Measurements from ENCODE around the gene PCGF2. TPM values are rescaled to one million over a fixed set of nuclear protein-coding genes. Genes with fewer than 3 reads are reported as not detected.
A peak's percentile ranks its signal among the peaks of the same experiment; 100 is the strongest.

The PCGF2 gene
- total RNA-seq, 1 donor from 2014 or later, result 74.6 TPM

- H3K27ac Mint-ChIP-seq, result peak overlapping the region; percentile 81
- peak overlapping the region; percentile 72 for H3K4me3 Mint-ChIP-seq
- no peak for DNase-seq (ENCODE audit: extremely low spot score, unreplicated experiment)
- peaks cover 50% of the 10 kb centered on the region for H3K4me1 Mint-ChIP-seq (ENCODE audit: unreplicated experiment)
- H3K36me3 Mint-ChIP-seq, result peaks cover 4% of the 10 kb centered on the region
- H3K27me3 Mint-ChIP-seq, result no peaks in the 10 kb centered on the region
- TF ChIP-seq CTCF (conservative IDR thresholded peaks at IDR 0.05), result no peak
- H3K9me3 Mint-ChIP-seq, result no peaks in the 10 kb centered on the region
Observed at GRCh38 chr17:38742411-38743308, 5.5 kb downstream of the PCGF2 start.

- H3K36me3 Mint-ChIP-seq, result peaks cover 4% of the 10 kb centered on the region
- peak overlapping the region; percentile 72 for H3K4me3 Mint-ChIP-seq
- no peak for TF ChIP-seq CTCF (conservative IDR thresholded peaks at IDR 0.05)
- DNase-seq (ENCODE audit: extremely low spot score, unreplicated experiment), result no peak
- peaks cover 50% of the 10 kb centered on the region for H3K4me1 Mint-ChIP-seq (ENCODE audit: unreplicated experiment)
- H3K27me3 Mint-ChIP-seq, result no peaks in the 10 kb centered on the region
- peak overlapping the region; percentile 81 for H3K27ac Mint-ChIP-seq
- no peaks in the 10 kb centered on the region for H3K9me3 Mint-ChIP-seq
Observed at GRCh38 chr17:38741921-38742410, 6.2 kb downstream of the PCGF2 start.

GRCh38 chr17:38741461-38741860 lies 6.7 kb downstream of the PCGF2 start:
- Mint-ChIP-seq H3K27ac (no peak overlapping the region), H3K9me3 (no peaks in the 10 kb centered on the region), H3K36me3 (peaks cover 4% of the 10 kb centered on the region), H3K27me3 (no peaks in the 10 kb centered on the region), H3K4me1 (ENCODE audit: unreplicated experiment) (peaks cover 48% of the 10 kb centered on the region), H3K4me3 (no peak overlapping the region)
- DNase-seq (ENCODE audit: extremely low spot score, unreplicated experiment), result no peak
- no peak for TF ChIP-seq CTCF (conservative IDR thresholded peaks at IDR 0.05)

DNA sequence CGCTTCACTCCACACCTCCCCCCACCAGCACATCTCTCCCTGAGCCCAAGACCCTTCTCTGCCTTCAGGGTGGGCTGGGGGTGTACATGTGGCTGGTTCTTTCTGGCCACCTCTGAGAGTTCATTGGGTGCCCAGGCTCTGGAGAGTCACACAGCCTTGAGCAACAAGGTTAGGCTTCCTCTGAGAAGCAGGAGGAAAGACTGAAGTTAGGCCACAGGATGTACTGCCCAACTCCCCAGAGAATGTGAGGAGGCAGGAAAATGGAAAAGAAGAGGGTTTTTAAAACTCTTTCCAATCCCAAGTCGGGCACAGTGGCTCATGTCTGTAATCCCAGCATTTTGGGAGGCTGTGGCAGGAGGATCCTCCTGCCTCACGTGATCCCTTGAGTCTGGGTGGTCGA lies 7.3 kb downstream of the PCGF2 start:
- no peak for DNase-seq (ENCODE audit: extremely low spot score, unreplicated experiment)
- Mint-ChIP-seq H3K36me3 (peaks cover 4% of the 10 kb centered on the region), H3K27ac (no peak overlapping the region), H3K9me3 (no peaks in the 10 kb centered on the region), H3K27me3 (no peaks in the 10 kb centered on the region), H3K4me1 (ENCODE audit: unreplicated experiment) (peaks cover 41% of the 10 kb centered on the region), H3K4me3 (no peak overlapping the region)
- no peak for TF ChIP-seq CTCF (conservative IDR thresholded peaks at IDR 0.05)

DNA sequence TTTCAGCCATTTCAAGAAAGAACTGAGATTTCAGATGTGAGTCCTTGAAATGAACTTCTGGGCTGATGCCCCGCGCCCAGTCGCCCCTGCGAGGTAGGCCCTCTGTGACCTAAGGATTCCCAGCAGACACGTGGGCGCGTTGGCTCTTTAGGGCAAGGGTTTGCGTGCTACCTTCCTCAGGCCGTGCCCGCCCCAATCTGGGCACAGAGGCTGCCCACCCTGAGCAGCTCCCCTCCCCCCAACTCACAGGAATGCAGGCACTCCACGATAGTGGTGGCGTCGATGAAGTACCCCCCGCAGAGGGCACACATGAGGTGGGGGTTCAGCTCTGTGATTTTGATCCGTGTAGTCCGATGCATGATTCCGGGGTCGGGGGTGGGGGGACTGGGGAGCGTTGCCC lies 8.1 kb downstream of the PCGF2 start:
- H3K4me3 Mint-ChIP-seq, result no peak overlapping the region
- no peaks in the 10 kb centered on the region for H3K9me3 Mint-ChIP-seq
- H3K27me3 Mint-ChIP-seq, result no peaks in the 10 kb centered on the region
- H3K36me3 Mint-ChIP-seq, result peaks cover 4% of the 10 kb centered on the region
- H3K4me1 Mint-ChIP-seq (ENCODE audit: unreplicated experiment), result peaks cover 37% of the 10 kb centered on the region
- no peak for DNase-seq (ENCODE audit: extremely low spot score, unreplicated experiment)
- no peak overlapping the region for H3K27ac Mint-ChIP-seq
- no peak for TF ChIP-seq CTCF (conservative IDR thresholded peaks at IDR 0.05)
